ENCODE measurements around the gene PUM1.

PUM1 gene

DNA sequence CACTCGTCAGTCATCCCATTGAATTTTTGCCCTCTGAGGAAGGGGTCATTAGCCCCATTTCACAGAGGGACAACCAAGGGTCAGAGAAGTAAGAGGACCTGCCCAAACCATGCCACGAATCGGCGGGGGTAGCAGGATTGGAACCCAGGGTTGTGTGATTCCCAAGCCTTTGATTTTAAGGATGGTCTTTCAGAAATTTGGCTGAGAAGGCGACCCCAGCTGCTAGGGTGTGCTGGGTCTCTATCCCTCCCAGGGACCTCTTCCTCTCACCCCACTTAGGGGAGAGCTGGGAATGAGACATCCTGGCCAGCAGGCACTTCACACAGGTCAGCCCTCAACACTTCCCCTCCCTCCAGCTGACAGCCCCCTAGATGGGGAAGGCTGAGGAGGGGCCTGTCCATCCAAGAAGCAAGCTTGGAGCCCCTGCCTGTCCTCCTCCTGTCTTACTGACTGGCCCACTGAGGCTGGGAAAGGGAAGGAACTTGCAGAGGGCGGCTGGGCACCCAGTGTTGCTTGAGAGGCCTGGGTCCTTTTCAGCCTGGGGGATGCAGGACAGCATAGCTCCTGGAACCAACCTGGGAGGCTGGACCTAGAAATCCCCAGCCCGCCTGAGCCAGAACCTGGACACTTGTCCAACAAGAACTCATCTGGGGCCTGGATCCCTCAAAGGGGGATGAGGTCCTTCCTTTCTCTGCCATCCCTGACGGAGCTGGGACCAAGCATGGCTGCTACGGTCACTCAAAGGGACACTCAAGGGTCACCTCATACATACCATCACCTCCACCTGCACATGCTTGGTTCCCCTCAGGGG is 158.7 kb downstream of the PUM1 start:
- no peak for DNase-seq (ENCODE audit: low read depth)

- DNase-seq (ENCODE audit: low read depth) = no peak
These were observed 159.4 kb downstream of the PUM1 start for GRCh38 chr1:30905916-30906620.

GRCh38 chr1:30905403-30905802 is 160.1 kb downstream of the PUM1 start:
- DNase-seq (ENCODE audit: low read depth) = no peak

DNA sequence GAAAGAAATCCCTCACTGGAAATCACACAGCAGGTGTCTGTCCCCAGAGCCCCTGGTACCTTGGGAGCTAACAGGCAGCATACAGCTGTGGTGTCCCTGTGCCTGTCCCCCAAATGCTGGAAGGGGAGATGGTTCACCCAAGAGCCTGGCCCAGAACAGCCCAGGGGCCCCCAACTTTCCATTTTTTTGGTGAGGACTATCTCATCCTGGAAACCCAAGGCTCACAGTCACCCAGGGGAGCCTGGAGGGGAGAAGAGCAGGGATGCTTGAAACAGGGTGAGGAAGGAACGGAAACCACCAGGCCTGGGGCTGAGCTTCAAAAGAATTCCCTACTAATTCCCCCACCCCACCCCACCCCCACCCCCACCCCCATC is 160.6 kb downstream of the PUM1 start:
- no peak for DNase-seq (ENCODE audit: low read depth)

GRCh38 chr1:30904191-30904961 is 161.1 kb downstream of the PUM1 start:
- DNase-seq (ENCODE audit: low read depth) = no peak

- no peak for DNase-seq (ENCODE audit: low read depth)
These were observed 162.0 kb downstream of the PUM1 start for GRCh38 chr1:30903343-30904034.

- DNase-seq (ENCODE audit: low read depth) = no peak
These were observed 162.8 kb downstream of the PUM1 start for GRCh38 chr1:30902593-30903290.

DNA sequence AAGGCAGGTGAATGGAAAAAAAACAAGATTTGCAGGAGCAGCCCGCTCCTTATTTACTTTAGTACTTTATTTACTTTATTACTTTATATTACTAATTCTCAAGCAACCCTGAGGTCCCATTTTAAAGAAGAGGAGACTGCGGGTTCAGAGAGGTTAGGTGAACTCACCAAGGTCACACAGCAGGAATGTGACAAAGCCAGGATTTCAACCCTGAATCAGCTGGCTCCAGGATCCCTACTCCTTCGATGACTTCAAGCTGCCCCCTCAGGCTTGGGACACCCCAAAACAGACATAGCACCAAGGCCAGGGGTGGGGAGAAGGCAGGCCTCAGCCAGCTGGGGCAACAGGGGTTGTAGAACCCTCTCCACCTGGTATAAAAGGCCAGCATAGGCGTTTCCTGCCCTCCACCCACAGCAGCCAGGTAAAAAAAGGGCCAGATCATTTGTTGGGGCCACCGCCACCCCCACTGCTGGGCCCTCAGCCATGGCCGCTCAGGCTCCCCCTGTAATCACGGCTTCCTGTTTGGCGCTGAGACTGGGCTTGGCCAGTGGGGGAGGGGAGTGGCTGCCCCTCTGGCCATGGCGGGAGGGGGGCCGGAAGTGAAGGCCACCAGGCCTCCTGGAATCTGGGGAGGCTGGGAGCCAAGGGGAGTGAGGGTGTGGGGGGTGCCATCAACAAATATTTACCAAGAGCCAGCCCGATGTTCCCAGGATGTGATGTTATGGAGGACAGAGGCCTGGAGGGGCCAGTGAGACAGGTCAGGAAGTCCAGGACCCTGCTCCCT is 163.5 kb downstream of the PUM1 start:
- DNase-seq (ENCODE audit: low read depth) = no peak

GRCh38 chr1:30900931-30901560 is 164.5 kb downstream of the PUM1 start:
- no peak for DNase-seq (ENCODE audit: low read depth)

DNA sequence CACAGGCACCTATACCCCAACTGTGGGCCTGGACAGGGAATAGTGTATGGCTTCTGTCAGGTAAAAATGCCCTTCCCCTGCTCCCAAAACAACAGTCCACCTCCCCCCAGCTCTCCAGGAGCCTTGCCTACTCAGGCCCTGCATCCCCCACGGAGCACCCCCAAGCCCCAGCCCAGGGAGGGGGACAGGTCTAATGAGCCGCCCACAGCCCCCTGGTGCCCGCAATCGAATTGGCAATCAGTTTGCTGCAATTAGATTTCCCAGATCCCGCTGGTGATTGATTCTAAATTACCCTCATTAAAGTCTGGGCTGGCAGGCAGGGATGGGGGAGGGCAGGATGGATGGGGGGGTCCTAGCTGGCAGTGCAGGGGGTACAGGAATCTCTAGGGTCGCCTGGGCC is 165.0 kb downstream of the PUM1 start:
- no peak for DNase-seq (ENCODE audit: low read depth)

- DNase-seq (ENCODE audit: low read depth) = no peak
These were observed 165.7 kb downstream of the PUM1 start for GRCh38 chr1:30899577-30900389.

GRCh38 chr1:30898031-30898815 is 167.3 kb downstream of the PUM1 start:
- no peak for DNase-seq (ENCODE audit: low read depth)

DNA sequence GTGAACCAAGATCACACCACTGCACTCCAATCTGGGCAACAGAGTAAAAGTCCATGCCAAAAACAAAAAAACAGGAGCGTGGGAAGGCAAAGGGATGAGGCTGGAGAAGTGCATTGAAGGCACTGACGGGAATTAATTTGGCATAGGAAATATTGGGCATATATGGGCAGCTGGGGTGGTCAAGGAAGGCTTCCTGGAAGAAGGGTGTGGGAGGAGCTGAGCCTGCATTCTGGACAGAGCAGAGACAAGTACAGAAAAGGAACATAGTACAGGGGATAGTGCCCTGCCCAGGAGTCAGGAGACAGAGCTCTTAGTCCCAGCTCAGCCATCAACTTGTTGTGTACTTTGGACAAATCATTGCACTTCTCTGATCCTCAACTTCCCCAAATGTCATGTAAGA is 168.6 kb downstream of the PUM1 start:
- no peak for DNase-seq (ENCODE audit: low read depth)

GRCh38 chr1:30895944-30896660 is 169.4 kb downstream of the PUM1 start:
- DNase-seq (ENCODE audit: low read depth) = no peak

DNA sequence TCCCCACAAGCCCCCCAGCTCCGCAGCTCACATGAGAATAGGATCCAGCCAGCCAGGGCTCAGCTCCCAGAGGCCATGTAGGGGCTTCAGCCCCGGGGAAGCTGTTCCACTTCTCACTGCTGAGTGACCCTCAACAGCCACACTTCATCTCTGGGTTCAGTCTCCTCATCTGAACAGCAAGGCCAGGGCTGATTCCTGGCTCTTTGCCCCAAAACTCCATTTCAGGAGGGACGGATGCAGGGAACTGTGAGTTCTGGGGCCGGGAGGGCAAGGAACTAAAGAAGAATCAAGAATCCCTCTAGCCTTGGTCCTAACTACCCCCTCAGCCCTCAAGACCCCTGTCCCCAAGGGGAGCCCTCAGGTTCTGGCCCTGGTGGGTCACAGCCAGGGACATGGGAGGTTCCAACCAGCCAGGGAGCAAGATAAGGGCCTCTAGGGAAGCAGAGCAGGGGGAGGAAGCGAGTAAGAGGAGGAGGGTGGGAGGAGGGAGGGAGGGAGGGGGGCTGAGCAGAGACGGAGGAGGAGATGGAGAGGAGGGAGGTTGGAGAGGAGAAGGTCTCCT is 170.1 kb downstream of the PUM1 start:
- no peak for DNase-seq (ENCODE audit: low read depth)

- DNase-seq (ENCODE audit: low read depth) = no peak
These were observed 171.0 kb downstream of the PUM1 start for GRCh38 chr1:30894508-30894973.

GRCh38 chr1:30893776-30894507 is 171.6 kb downstream of the PUM1 start:
- no peak for DNase-seq (ENCODE audit: low read depth)

All from GM04504 (cell line).